HFFc6 (cell line): ENCODE data around the gene RUFY3. TPM values are rescaled to one million over a fixed set of nuclear protein-coding genes. Genes with fewer than 3 reads are reported as not detected.
"Not testable (repeated sequence)": the region's sequence is repeated elsewhere in the genome, so short reads cannot be mapped to it uniquely, and the experiment has no call there.

Experiments used
- DNase-seq: peaks from one replicate; pipeline ENCODE4 v3.0.0-alpha.2; 2018
- H3K27ac Mint-ChIP-seq: 2 replicates; pipeline ENCODE4 v1.8.0; 2020; ENCODE audit warnings: mild to moderate bottlenecking, mixed read lengths
- H3K27me3 Mint-ChIP-seq: 2 replicates; pipeline ENCODE4 v1.8.0; 2021; ENCODE audit warnings: mild to moderate bottlenecking, moderate library complexity, mixed read lengths; ENCODE audit not compliant: insufficient read depth
- H3K36me3 Mint-ChIP-seq: 2 replicates; pipeline ENCODE4 v1.8.0; 2021; ENCODE audit warnings: low read depth, mixed read lengths
- H3K4me1 Mint-ChIP-seq: 2 replicates; pipeline ENCODE4 v1.8.0; 2020; ENCODE audit warnings: low read depth, mixed read lengths
- H3K4me3 Mint-ChIP-seq: 2 replicates; pipeline ENCODE4 v1.8.0; 2020; ENCODE audit warnings: mild to moderate bottlenecking, moderate library complexity, mixed read lengths
- H3K9me3 Mint-ChIP-seq: 2 replicates; pipeline ENCODE4 v1.8.0; 2020; ENCODE audit warnings: mild to moderate bottlenecking, mixed read lengths
- CTCF ChIP-seq: fragments of 200-600 bp; sonication (generic); IDR thresholded peaks from 2 replicates; pipeline ENCODE4 v1.5.0; 2021; ENCODE audit warnings: antibody characterized with exemption, mild to moderate bottlenecking
- total RNA-seq, 6 experiments: library from RNA; stranded (reverse); fragmentation: NEBNext Ultra II Directional; extraction: Animal tissue kit (Norgen Biotek cat#: 25700); gene quantifications; 2 replicates in 1 of 6; 3 replicates in 5 of 6; pipeline ENCODE4 v1.2.3, GENCODE V29; 2021

Gene RUFY3
- total RNA-seq, 6 experiments from 2014 or later, result 35.7 to 44.8 (median 38.4) TPM

GRCh38 chr4:70691661-70692060 is 30.1 kb upstream of the RUFY3 start:
- Mint-ChIP-seq H3K4me1 (peaks cover 34% of the 10 kb centered on the region), H3K4me3 (no peak overlapping the region; the same call in 1 of the 2 replicates), H3K9me3 (no peaks in the 10 kb centered on the region), H3K27me3 (no peaks in the 10 kb centered on the region; the same call in 1 of the 2 replicates), H3K36me3 (peaks cover 28% of the 10 kb centered on the region), H3K27ac (no peak overlapping the region)
- no peak for DNase-seq
- TF ChIP-seq CTCF, result no peak

- H3K9me3 Mint-ChIP-seq, DNase-seq, H3K27me3 Mint-ChIP-seq, H3K27ac Mint-ChIP-seq, H3K4me3 Mint-ChIP-seq: not testable (repeated sequence)
- Mint-ChIP-seq H3K4me1 (peaks cover 18% of the 10 kb centered on the region), H3K36me3 (peaks cover 16% of the 10 kb centered on the region)
Measured at GRCh38 chr4:70694633-70695032, 27.1 kb upstream of the RUFY3 start.

- not testable (repeated sequence) for H3K9me3 Mint-ChIP-seq, H3K36me3 Mint-ChIP-seq
Measured at GRCh38 chr4:70698435-70698834, 23.3 kb upstream of the RUFY3 start.

GRCh38 chr4:70700712-70701111 is 21.1 kb upstream of the RUFY3 start:
- no peaks in the 10 kb centered on the region for H3K9me3 Mint-ChIP-seq
- no peaks in the 10 kb centered on the region; the same call in none of the 2 replicates for H3K27me3 Mint-ChIP-seq
- H3K27ac Mint-ChIP-seq, result no peak overlapping the region
- H3K4me3 Mint-ChIP-seq, result no peak overlapping the region
- H3K4me1 Mint-ChIP-seq, result peaks cover 13% of the 10 kb centered on the region
- no peak for TF ChIP-seq CTCF
- no peaks in the 10 kb centered on the region for H3K36me3 Mint-ChIP-seq
- no peak for DNase-seq

More at GRCh38 chr4:70698435-70698834, 23.3 kb upstream of the RUFY3 start:
- H3K27ac Mint-ChIP-seq, result 0 out of 2 replicates have a peak overlapping the region, but pooled peaks have one; percentile 36
- H3K27me3 Mint-ChIP-seq, DNase-seq, H3K4me3 Mint-ChIP-seq, H3K4me1 Mint-ChIP-seq: not testable (repeated sequence)

- Mint-ChIP-seq H3K4me3 (no peak overlapping the region), H3K9me3 (no peaks in the 10 kb centered on the region), H3K4me1 (peaks cover 18% of the 10 kb centered on the region), H3K36me3 (no peaks in the 10 kb centered on the region), H3K27me3 (no peaks in the 10 kb centered on the region; the same call in none of the 2 replicates), H3K27ac (no peak overlapping the region)
- no peak for DNase-seq
- TF ChIP-seq CTCF, result no peak
Measured at GRCh38 chr4:70701271-70701670, 20.5 kb upstream of the RUFY3 start.

- H3K27ac Mint-ChIP-seq, H3K4me3 Mint-ChIP-seq, H3K36me3 Mint-ChIP-seq, DNase-seq, H3K27me3 Mint-ChIP-seq, H3K9me3 Mint-ChIP-seq: not testable (repeated sequence)
- H3K4me1 Mint-ChIP-seq, result peaks cover 27% of the 10 kb centered on the region
Measured at GRCh38 chr4:70702592-70702991, 19.2 kb upstream of the RUFY3 start.

- Mint-ChIP-seq H3K4me1 (peaks cover 27% of the 10 kb centered on the region), H3K9me3 (no peaks in the 10 kb centered on the region), H3K4me3 (peak overlapping the region; percentile 89), H3K27me3 (no peaks in the 10 kb centered on the region), H3K36me3 (no peaks in the 10 kb centered on the region), H3K27ac (peak overlapping the region; percentile 95)
- DNase-seq, result peak; percentile 48
- TF ChIP-seq CTCF, result no peak
Measured at GRCh38 chr4:70703619-70704214, 18.0 kb upstream of the RUFY3 start.
